ENCODE data around the gene PTX4. TPM values are rescaled to one million over a fixed set of nuclear protein-coding genes. Genes with fewer than 3 reads are reported as not detected.

The PTX4 gene
- total RNA-seq, 1 experiment from 2014 or later: not detected

GRCh38 chr16:1498899-1499676 is 10.3 kb upstream of the PTX4 start:
- Histone ChIP-seq H2BK15ac (ENCODE audit: low read depth, low read length) (no peak overlapping the region), H3K9ac (ENCODE audit: extremely low read depth, insufficient read length, low read length) (no peak overlapping the region), H4K5ac (ENCODE audit: insufficient read length, low read depth, low read length) (no peak overlapping the region), H3K56ac (ENCODE audit: insufficient read length, low read depth, low read length) (no peak overlapping the region), H4K91ac (ENCODE audit: insufficient read length, low read depth, low read length) (no peak overlapping the region), H3K79me1 (ENCODE audit: insufficient read depth, low read depth, low read length, poor library complexity, severe bottlenecking) (no peaks in the 10 kb centered on the region), H2BK20ac (ENCODE audit: low read depth, low read length, poor library complexity, severe bottlenecking) (no peak overlapping the region), H2AFZ (ENCODE audit: low read length) (no peak overlapping the region), H3K4me1 (ENCODE audit: insufficient read depth, low read length) (no peaks in the 10 kb centered on the region), H3K9me3 (ENCODE audit: control insufficient read depth, low read depth, low read length) (no peaks in the 10 kb centered on the region), H2BK120ac (ENCODE audit: low read depth, low read length, poor library complexity, severe bottlenecking) (no peak overlapping the region), H3K79me2 (ENCODE audit: insufficient read depth, low read length) (no peaks in the 10 kb centered on the region; the same call in 1 of the 2 replicates), H3K27me3 (ENCODE audit: insufficient read depth, low read length) (no peaks in the 10 kb centered on the region), H3K4ac (ENCODE audit: low read depth, low read length) (no peak overlapping the region), H4K20me1 (ENCODE audit: control insufficient read depth, insufficient read depth, insufficient read length) (no peaks in the 10 kb centered on the region), H3K14ac (ENCODE audit: insufficient read depth, low read length) (no peak overlapping the region), H3K27ac (ENCODE audit: insufficient read length, low read depth, low read length) (no peak overlapping the region), H3T11ph (ENCODE audit: low read length) (no peak overlapping the region), H3K18ac (ENCODE audit: insufficient read length, low read depth, low read length) (no peak overlapping the region), H3K23me2 (ENCODE audit: insufficient read length, low read depth, low read length, poor library complexity, severe bottlenecking) (no peaks in the 10 kb centered on the region), H3K23ac (ENCODE audit: insufficient read length, low read depth, low read length) (no peak overlapping the region), H3K4me2 (ENCODE audit: insufficient read depth, insufficient read length, low read length) (no peak overlapping the region), H2BK5ac (ENCODE audit: insufficient read length, low read length) (no peak overlapping the region), H4K8ac (replicated peaks; ENCODE audit: insufficient read length, low read depth, low read length) (no peak overlapping the region), H2AK5ac (ENCODE audit: insufficient read length, low read length) (no peak overlapping the region), H2BK12ac (ENCODE audit: insufficient read length, low read depth, low read length) (no peak overlapping the region)
- no peaks in the 10 kb centered on the region for H3K9me3 Mint-ChIP-seq
- TF ChIP-seq CTCF (conservative IDR thresholded peaks at IDR 0.05): no peak
- peaks cover 0 to 4% of the 10 kb centered on the region in 2 experiments; a peak in 1 of 4 replicates for H3K4me1 Mint-ChIP-seq
- H3K27ac Mint-ChIP-seq: no peak overlapping the region
- no peak for DNase-seq
- no peak overlapping the region for H3K4me3 Mint-ChIP-seq
- no CpG with 5 or more reads among the region's 35 CpGs for WGBS (ENCODE audit: extremely low coverage, insufficient read length, low lambda C conversion rate)
- no peaks in the 10 kb centered on the region for H3K27me3 Mint-ChIP-seq (ENCODE audit: low read depth)
- H3K36me3 Mint-ChIP-seq (ENCODE audit: insufficient read depth in 1 of 3, low read depth in 3 of 3): peaks cover 20 to 58% (median 56%) of the 10 kb centered on the region in 3 experiments; a peak in 6 of 7 replicates

All from H9 (cell line).